HCT116 (cell line): ENCODE data around the gene STAT6. TPM values are rescaled to one million over a fixed set of nuclear protein-coding genes. Genes with fewer than 3 reads are reported as not detected.

Experiments used
- ATAC-seq: fragments of 200-7000 bp; cut with Tn5 transposase; 2 replicates; pipeline ENCODE4 v1.9.1; 2020; ENCODE audit warnings: mild to moderate bottlenecking, moderate library complexity
- BruUV-seq: library from RNA; stranded (reverse); fragments of 400-500 nt; replicated peaks from 2 replicates; lab custom pipeline; 2021; lab: Mats Ljungman, UMichigan
- CTCF ChIA-PET: fragments of 300-600 bp; sonication (Branson Sonifier 250); formaldehyde crosslinking; loops from one replicate; lab custom pipeline; 2021; ENCODE audit warnings: antibody characterized with exemption; lab: Charles Lee
- POLR2A ChIA-PET: fragments of 300-600, 350-600 bp; sonication (Branson Sonifier 250); formaldehyde crosslinking; loops from one replicate; lab custom pipeline; 2021; ENCODE audit warnings: antibody characterized with exemption; lab: Charles Lee
- RAD21 ChIA-PET, 2 experiments: fragments of 300-600 bp; sonication (Branson Sonifier 250); formaldehyde crosslinking; loops; one replicate each; lab custom pipeline; 2023; ENCODE audit warnings: low total read pairs in 2 of 2; ENCODE audit not compliant: uncharacterized antibody in 2 of 2, unreplicated experiment in 2 of 2, low non-redundant PET in 1 of 2; lab: Charles Lee
- DNase-seq: peaks from one replicate; pipeline ENCODE4 v3.0.0-alpha.2; 2010; ENCODE audit warnings: low read depth, low spot score
- H2AFZ ChIP-seq: fragments of 200-600 bp; shearing (Covaris generic), sonication (generic); 2 replicates; pipeline ENCODE4 v1.6.1; 2017; ENCODE audit warnings: low read depth, mixed run types, mixed read lengths, antibody characterized with exemption, low read length; ENCODE audit not compliant: poor library complexity, severe bottlenecking
- H3K27ac ChIP-seq: 2 replicates; pipeline ENCODE4 v1.5.1; 2012; ENCODE audit warnings: low read depth, low read length
- H3K27me3 ChIP-seq: fragments of 200-600 bp; sonication (generic); 2 replicates; pipeline ENCODE4 v1.6.1; 2016; ENCODE audit warnings: mixed run types, low read length, mixed read lengths; ENCODE audit not compliant: insufficient read depth
- H3K36me3 ChIP-seq, 2 experiments: fragments of 200-500 bp in 1 of 2; fragments of 200-600 bp in 1 of 2; sonication (Bioruptor generic) in 1 of 2; sonication (generic) in 1 of 2; 2 replicates each; pipeline versions ENCODE4 v1.5.1 to v1.6.1; 2014 to 2016; ENCODE audit warnings: low read length in 2 of 2, inconsistent platforms in 1 of 2, mixed read lengths in 1 of 2, mixed run types in 1 of 2; ENCODE audit not compliant: insufficient read depth in 2 of 2, control insufficient read depth in 1 of 2
- H3K4me1 ChIP-seq, 2 experiments: fragments of 200-600 bp in 1 of 2; sonication (generic) in 1 of 2; 2 replicates each; pipeline versions ENCODE4 v1.5.1 to v1.6.1; 2012 to 2017; ENCODE audit warnings: low read length in 2 of 2, inconsistent platforms in 1 of 2, mild to moderate bottlenecking in 1 of 2, mixed read lengths in 1 of 2, mixed run types in 1 of 2, moderate library complexity in 1 of 2; ENCODE audit not compliant: insufficient read depth in 2 of 2, control insufficient read depth in 1 of 2
- H3K4me2 ChIP-seq: fragments of 200-600 bp; sonication (generic); 2 replicates; pipeline ENCODE4 v1.6.1; 2017; ENCODE audit warnings: mixed run types, low read length, mixed read lengths
- H3K4me3 ChIP-seq, 2 experiments: fragments of 200-600 bp in 1 of 2; sonication (generic) in 1 of 2; replicated peaks in 1 of 2; 2 replicates each; pipeline ENCODE4 v1.5.1; 2011 to 2016; ENCODE audit warnings: low read length in 2 of 2, control low read depth in 1 of 2, low read depth in 1 of 2, mild to moderate bottlenecking in 1 of 2, mixed read lengths in 1 of 2, mixed run types in 1 of 2
- H3K79me2 ChIP-seq: fragments of 200-600 bp; sonication (generic); 2 replicates; pipeline ENCODE4 v1.6.1; 2017; ENCODE audit warnings: mild to moderate bottlenecking, mixed run types, low read length, moderate library complexity, mixed read lengths; ENCODE audit not compliant: insufficient read depth
- H3K9ac ChIP-seq: fragments of 200-600 bp; sonication (generic); 2 replicates; pipeline ENCODE4 v1.6.1; 2016; ENCODE audit warnings: low read length, mixed read lengths
- H3K9me2 ChIP-seq: fragments of 200-600 bp; sonication (generic), shearing (Covaris generic); 2 replicates; pipeline ENCODE4 v1.6.1; 2017; ENCODE audit warnings: mixed run types, mild to moderate bottlenecking, moderate library complexity; ENCODE audit not compliant: insufficient read depth
- H3K9me3 ChIP-seq, 2 experiments: fragments of 200-500 bp in 1 of 2; fragments of 200-600 bp in 1 of 2; sonication (Bioruptor generic) in 1 of 2; sonication (generic) in 1 of 2; 2 replicates each; pipeline ENCODE4 v1.6.1; 2014 to 2017; ENCODE audit warnings: low read length in 2 of 2, mixed read lengths in 2 of 2, inconsistent platforms in 1 of 2, low read depth in 1 of 2, mild to moderate bottlenecking in 1 of 2, mixed run types in 1 of 2, moderate library complexity in 1 of 2; ENCODE audit not compliant: control insufficient read depth in 1 of 2, insufficient read depth in 1 of 2
- H4K20me1 ChIP-seq: fragments of 200-600 bp; sonication (generic), shearing (Covaris generic); 2 replicates; pipeline ENCODE4 v1.6.1; 2017; ENCODE audit warnings: mixed run types, mild to moderate bottlenecking, moderate library complexity; ENCODE audit not compliant: insufficient read depth
- CEBPB ChIP-seq: IDR thresholded peaks from 2 replicates; pipeline ENCODE4 v1.6.1; 2012; ENCODE audit warnings: low read depth
- EGR1 ChIP-seq: IDR thresholded peaks from 2 replicates; pipeline ENCODE4 v1.6.1; 2012; ENCODE audit warnings: low read depth
- ELF1 ChIP-seq: IDR thresholded peaks from 2 replicates; pipeline ENCODE4 v1.6.1; 2012; ENCODE audit warnings: low read depth, borderline replicate concordance
- EZH2 ChIP-seq: fragments of 200-600 bp; sonication (generic); IDR thresholded peaks from 2 replicates; pipeline ENCODE4 v1.6.1; 2017; ENCODE audit warnings: antibody characterized with exemption, mixed run types
- EZH2phosphoT487 ChIP-seq: fragments of 200-600 bp; IDR thresholded peaks from 2 replicates; pipeline ENCODE4 v1.6.1; 2018; ENCODE audit warnings: antibody characterized with exemption, borderline replicate concordance
- FOSL1 ChIP-seq: IDR thresholded peaks from 2 replicates; pipeline ENCODE4 v1.6.1; 2012; ENCODE audit warnings: low read depth
- MAX ChIP-seq: IDR thresholded peaks from 2 replicates; pipeline ENCODE4 v1.6.1; 2012
- POLR2A ChIP-seq: IDR thresholded peaks from 2 replicates; pipeline ENCODE4 v1.7.0; 2011; ENCODE audit warnings: borderline replicate concordance; ENCODE audit not compliant: insufficient read depth, insufficient read length; ENCODE audit errors: extremely low read depth
- POLR2AphosphoS5 ChIP-seq: IDR thresholded peaks from 2 replicates; pipeline ENCODE4 v1.6.1; 2011; ENCODE audit warnings: mild to moderate bottlenecking, low read depth, low read length, moderate library complexity
- RAD21 ChIP-seq: IDR thresholded peaks from 2 replicates; pipeline ENCODE4 v1.6.1; 2012; ENCODE audit warnings: low read depth, mild to moderate bottlenecking
- REST ChIP-seq: IDR thresholded peaks from 2 replicates; pipeline ENCODE4 v1.6.1; 2012; ENCODE audit warnings: low read depth
- SP1 ChIP-seq: IDR thresholded peaks from 2 replicates; pipeline ENCODE4 v1.6.1; 2012; ENCODE audit warnings: low read depth
- SRF ChIP-seq: IDR thresholded peaks from 2 replicates; pipeline ENCODE4 v1.6.1; 2012; ENCODE audit warnings: low read depth
- ZFX ChIP-seq: fragments of 450-650 bp; IDR thresholded peaks from 2 replicates; pipeline ENCODE4 v1.6.1; 2017
- ZNF274 ChIP-seq: fragments of 200-500 bp; sonication (Bioruptor generic); IDR thresholded peaks from 2 replicates; pipeline ENCODE4 v1.6.1; 2014; ENCODE audit warnings: mild to moderate bottlenecking, low read depth, low read length, inconsistent platforms
- intact Hi-C: fragments of 100-400 bp; cut with micrococcal nuclease; formaldehyde crosslinking; loops from 2 replicates; pipeline ENCODE4 v1.10.0; 2022
- total RNA-seq: library from RNA; stranded (reverse); gene quantifications from one replicate; pipeline ENCODE4 v1.2.1, GENCODE V29; 2021; ENCODE audit not compliant: unreplicated experiment
- TF ChIP-seq, protein P1 (sequence below): IDR thresholded peaks from 2 replicates; pipeline ENCODE4 v1.6.1; 2012

STAT6 gene
- total RNA-seq, 1 experiment from 2014 or later: 78.5 TPM

GRCh38 chr12:57098546-57098945, 12.6 kb downstream of the STAT6 start:
- no peak overlapping the region for H3K27ac ChIP-seq
- BruUV-seq: no TSS peak
- H2AFZ ChIP-seq: no peak overlapping the region
- H3K9me3 ChIP-seq: no peaks in the 10 kb centered on the region
- RAD21 ChIA-PET: interaction anchor here in 1 of 2 experiments (1.1 kb wide), 1 partner anchor 13 kb away, joined by 3 read pairs; the partner anchor contains the start of gene STAT6
- H3K4me2 ChIP-seq: no peak overlapping the region
- no peak for TF ChIP-seq CEBPB
- TF ChIP-seq EZH2phosphoT487: no peak
- TF ChIP-seq MAX: no peak
- no peak for TF ChIP-seq EZH2
- no peak for TF ChIP-seq POLR2AphosphoS5
- no peak for TF ChIP-seq ELF1
- ATAC-seq (no peak), DNase-seq (no peak)
- intact Hi-C loops: no loop called here
- H3K36me3 ChIP-seq: peaks cover 13 to 14% of the 10 kb centered on the region in 2 experiments; a peak in 2 of 4 replicates
- no peaks in the 10 kb centered on the region for H4K20me1 ChIP-seq
- no peaks in the 10 kb centered on the region for H3K27me3 ChIP-seq
- peaks cover 39 to 56% of the 10 kb centered on the region in 2 experiments for H3K4me1 ChIP-seq
- no peak overlapping the region for H3K9ac ChIP-seq
- CTCF ChIA-PET: no interaction called here
- no peak overlapping the region for H3K4me3 ChIP-seq
- H3K79me2 ChIP-seq: no peaks in the 10 kb centered on the region; the same call in 1 of the 2 replicates
- POLR2A ChIA-PET: interaction anchor here (1.0 to 7.8 kb wide), 3 partner anchors 9 to 29 kb away, joined by 3 to 32 read pairs (median 3); partner anchors contain the start of gene NEMP1
- no peaks in the 10 kb centered on the region for H3K9me2 ChIP-seq

- ATAC-seq: no peak
- H4K20me1 ChIP-seq: no peaks in the 10 kb centered on the region
- ChIA-PET POLR2A (interaction anchor here (1.6 to 7.8 kb wide), 2 partner anchors 18 to 28 kb away, joined by 3 to 32 read pairs; partner anchors contain the start of gene NEMP1), RAD21 (no interaction called here), CTCF (interaction anchor here (1.0 kb wide), 1 partner anchor 86 kb away, joined by 4 read pairs; no protein-coding TSS in a partner anchor)
- peaks cover 5% of the 10 kb centered on the region; the same call in 1 of the 2 replicates for H3K79me2 ChIP-seq
- H2AFZ ChIP-seq: no peak overlapping the region
- H3K27me3 ChIP-seq: no peaks in the 10 kb centered on the region
- no peak overlapping the region for H3K9ac ChIP-seq
- H3K4me1 ChIP-seq: peaks cover 44 to 62% of the 10 kb centered on the region in 2 experiments
- H3K4me3 ChIP-seq: no peak overlapping the region
- no peak for TF ChIP-seq FOSL1
- TF ChIP-seq EZH2: no peak
- TF ChIP-seq EZH2phosphoT487: no peak
- no peak for TF ChIP-seq ZFX
- no peak for TF ChIP-seq MAX
- no peak for TF ChIP-seq REST
- no peak for TF ChIP-seq RAD21
- no peak for TF ChIP-seq ELF1
- TF ChIP-seq EGR1: no peak
- TF ChIP-seq POLR2A: no peak
- no peak for TF ChIP-seq SP1
- TF ChIP-seq, protein P1, sequence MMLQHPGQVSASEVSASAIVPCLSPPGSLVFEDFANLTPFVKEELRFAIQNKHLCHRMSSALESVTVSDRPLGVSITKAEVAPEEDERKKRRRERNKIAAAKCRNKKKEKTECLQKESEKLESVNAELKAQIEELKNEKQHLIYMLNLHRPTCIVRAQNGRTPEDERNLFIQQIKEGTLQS: no peak
- TF ChIP-seq SRF: no peak
- TF ChIP-seq ZNF274: no peak
- peaks cover 15 to 17% of the 10 kb centered on the region in 2 experiments; a peak in 3 of 4 replicates for H3K36me3 ChIP-seq
- H3K9me3 ChIP-seq: no peaks in the 10 kb centered on the region
- H3K9me2 ChIP-seq: no peaks in the 10 kb centered on the region
- no peak overlapping the region for H3K27ac ChIP-seq
- DNase-seq: no peak
- intact Hi-C loops: no loop called here
- H3K4me2 ChIP-seq: no peak overlapping the region
- no TSS peak for BruUV-seq
Measured at GRCh38 chr12:57097554-57097835, 13.7 kb downstream of the STAT6 start.
